ENCODE results near the gene HSPB9.

The HSPB9 gene

DNA sequence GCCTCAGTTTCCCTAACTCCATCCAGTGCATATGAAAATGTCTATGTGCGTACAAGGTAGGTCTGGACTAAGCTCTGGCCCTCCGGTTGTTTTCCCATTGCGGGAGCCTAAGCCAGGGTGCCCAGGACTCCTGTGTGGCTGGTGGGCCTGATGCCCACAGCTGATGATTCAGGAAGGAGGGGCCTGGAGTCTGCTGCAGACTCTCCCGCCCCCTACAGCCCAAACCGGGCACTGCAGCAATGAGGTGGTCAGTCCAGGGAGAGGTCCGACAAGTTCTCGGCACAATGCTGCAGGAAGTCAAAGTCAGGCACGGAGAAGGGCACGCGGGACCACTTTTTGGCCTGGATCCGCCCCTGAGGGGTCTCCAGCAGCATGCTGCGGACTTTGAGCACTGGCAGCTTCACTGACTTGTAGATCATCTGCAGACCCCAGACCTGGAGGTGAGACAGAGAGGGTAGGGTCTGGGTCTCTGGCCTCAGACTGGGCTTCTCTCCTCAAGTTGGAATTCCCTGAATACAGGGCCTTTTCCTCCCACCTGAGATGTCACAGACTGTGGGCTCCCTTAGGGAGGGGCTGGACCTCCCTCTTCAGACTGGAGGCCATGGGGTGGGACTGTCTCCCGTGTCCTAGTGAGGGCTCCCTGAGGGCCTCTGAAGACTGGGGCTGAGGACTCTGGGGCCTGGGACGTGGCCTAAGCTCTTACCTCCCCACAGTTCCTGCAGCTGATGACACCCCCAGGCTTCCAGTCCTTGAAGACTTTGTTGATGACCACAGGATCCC, 20.9 kb upstream of the HSPB9 start:
- DNase-seq (ENCODE audit: low read depth, low spot score), result no peak

DNA sequence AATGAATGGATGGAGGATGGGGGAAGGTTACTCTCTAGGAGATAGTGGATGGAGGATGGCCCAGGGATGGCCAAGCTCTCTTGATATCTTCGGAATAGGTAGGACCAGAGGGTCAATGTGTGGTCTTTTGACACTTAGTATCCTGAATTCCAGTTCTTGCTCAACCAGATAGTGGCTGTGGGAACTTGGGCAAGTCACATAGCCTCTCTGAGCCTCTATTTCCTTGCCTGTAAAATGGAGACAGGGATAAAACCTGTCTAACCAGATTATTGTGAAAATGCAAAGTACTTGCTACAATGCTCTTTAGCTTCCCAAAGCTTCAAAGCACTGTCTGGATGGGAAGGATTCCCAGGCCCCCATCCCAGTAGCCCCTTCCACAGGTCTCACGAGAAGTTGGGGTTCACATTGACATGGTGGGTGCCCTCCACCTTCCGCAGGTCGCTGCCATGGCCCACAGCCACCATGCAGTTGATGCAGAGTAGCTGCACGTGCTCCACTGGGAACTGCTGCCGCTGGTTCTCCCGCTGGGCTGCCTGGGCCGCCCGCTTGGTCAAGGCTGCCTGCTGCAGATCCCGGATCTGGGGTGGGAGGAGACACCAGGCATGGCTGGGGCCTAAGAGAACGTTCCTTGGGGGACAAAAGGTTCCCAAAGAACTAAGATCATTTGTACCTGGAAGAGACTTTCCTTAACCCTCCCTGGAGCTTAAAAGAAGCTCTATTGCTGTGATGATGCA, 19.2 kb upstream of the HSPB9 start:
- no peak for DNase-seq (ENCODE audit: low read depth, low spot score)

- DNase-seq (ENCODE audit: low read depth, low spot score), result no peak
Observed at GRCh38 chr17:42104264-42104663, 18.3 kb upstream of the HSPB9 start.

- DNase-seq (ENCODE audit: low read depth, low spot score), result no peak
Observed at GRCh38 chr17:42106009-42106408, 16.6 kb upstream of the HSPB9 start.

DNA sequence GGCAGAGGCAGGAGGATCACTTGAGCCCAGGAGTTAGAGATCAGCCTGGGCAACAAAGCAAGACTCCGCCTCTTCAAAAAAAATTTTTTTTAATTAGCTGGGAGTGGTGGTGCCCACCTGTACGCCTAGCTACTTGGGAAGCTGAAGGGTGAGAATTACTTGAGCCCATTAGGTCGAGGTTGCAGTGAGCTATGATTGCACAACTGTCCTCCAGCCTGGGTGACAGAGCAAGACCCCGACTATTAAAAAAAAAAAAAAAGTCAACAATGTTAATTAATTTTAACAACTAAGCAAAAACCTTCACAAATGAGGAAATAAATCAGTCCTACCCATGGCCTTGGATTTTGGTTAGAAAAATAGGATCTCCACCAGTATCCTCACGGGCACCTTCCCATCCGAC, 15.5 kb upstream of the HSPB9 start:
- DNase-seq (ENCODE audit: low read depth, low spot score), result no peak

- DNase-seq (ENCODE audit: low read depth, low spot score), result no peak
Observed at GRCh38 chr17:42107597-42108576, 14.7 kb upstream of the HSPB9 start.

- DNase-seq (ENCODE audit: low read depth, low spot score), result no peak
Observed at GRCh38 chr17:42109086-42109485, 13.5 kb upstream of the HSPB9 start.

GRCh38 chr17:42110301-42111264, 12.0 kb upstream of the HSPB9 start:
- DNase-seq (ENCODE audit: low read depth, low spot score), result no peak

- no peak for DNase-seq (ENCODE audit: low read depth, low spot score)
Observed at GRCh38 chr17:42111265-42111636, 11.4 kb upstream of the HSPB9 start.

- no peak for DNase-seq (ENCODE audit: low read depth, low spot score)
Observed at GRCh38 chr17:42111871-42112551, 10.6 kb upstream of the HSPB9 start.

DNA sequence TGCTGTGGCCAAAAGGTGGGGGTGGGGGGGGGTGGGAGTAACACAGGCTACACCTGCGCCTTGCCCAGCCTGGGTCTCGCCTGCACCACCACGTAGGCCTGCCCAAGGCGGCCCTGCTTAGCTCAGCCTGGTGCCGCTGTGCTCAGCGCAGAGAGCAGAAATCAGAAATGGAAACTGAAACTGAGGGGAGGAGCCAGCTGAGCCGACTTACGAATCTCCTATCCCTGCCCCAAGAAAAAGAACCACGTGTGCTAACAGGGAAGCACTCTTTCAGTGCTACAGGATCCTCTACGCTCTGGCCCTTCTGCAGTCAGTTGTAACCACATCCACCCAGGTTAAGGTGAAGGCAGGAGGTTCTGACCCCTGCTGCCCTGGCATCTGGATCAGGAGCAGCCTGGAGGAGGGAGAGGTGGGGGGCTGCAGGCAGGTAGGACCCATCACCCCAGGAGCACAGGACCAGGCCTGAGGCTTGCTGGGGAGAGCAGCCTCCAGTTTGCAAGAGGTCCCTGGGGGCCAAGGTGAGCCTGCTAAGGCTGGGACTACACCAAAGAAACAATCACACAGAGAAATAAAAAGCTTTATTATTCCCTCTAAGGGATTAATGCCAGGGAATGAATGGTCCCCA, 9.9 kb upstream of the HSPB9 start, which contains the start of gene DHX58:
TSS of gene DHX58 (minus strand) at position 163 of the 625 bp plus-strand sequence. CDS start 822 bp downstream, outside the sequence.
- peak; percentile 65 for DNase-seq (ENCODE audit: low read depth, low spot score)

GRCh38 chr17:42113293-42114069, 9.1 kb upstream of the HSPB9 start:
- no peak for DNase-seq (ENCODE audit: low read depth, low spot score)

GRCh38 chr17:42114118-42114517, 8.5 kb upstream of the HSPB9 start:
- DNase-seq (ENCODE audit: low read depth, low spot score), result no peak

DNA sequence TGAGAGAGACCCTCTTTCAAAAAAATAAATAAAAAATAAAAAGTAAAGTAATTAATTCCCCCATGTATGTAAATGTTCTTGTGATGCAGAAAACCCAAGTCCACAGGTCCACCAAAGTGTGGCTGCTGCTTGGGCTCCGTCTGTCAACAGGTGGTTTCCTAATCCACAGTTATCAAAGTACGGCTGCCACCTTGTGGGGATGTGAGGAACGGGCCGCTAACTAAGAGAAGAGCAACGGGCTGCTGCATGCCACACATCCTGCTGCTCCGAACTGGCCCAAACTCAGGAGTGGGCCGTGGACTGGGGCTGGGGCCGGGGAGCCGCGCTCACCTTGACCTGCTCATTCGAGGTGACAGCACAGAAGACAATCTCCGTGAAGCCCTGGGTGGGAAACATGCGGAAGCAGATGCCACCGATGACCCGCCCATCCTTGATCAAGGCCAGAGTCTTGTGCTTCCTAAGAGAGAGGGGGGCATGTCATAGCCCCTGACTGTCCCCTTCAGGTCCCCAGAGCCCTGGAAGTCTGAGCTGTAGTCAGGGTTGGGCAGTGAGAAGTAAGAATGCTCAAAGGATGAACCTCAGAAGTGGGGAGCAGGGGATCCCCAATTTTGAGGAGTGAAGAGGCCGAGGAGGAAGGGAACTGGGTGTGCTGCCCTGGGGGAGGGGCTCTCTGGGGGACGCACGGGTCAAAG, 5.8 kb upstream of the HSPB9 start:
- DNase-seq (ENCODE audit: low read depth, low spot score), result peak; percentile 27

- DNase-seq (ENCODE audit: low read depth, low spot score), result no peak
Observed at GRCh38 chr17:42117397-42118125, 5.0 kb upstream of the HSPB9 start.

GRCh38 chr17:42118126-42118510, 4.5 kb upstream of the HSPB9 start:
- DNase-seq (ENCODE audit: low read depth, low spot score), result no peak

DNA sequence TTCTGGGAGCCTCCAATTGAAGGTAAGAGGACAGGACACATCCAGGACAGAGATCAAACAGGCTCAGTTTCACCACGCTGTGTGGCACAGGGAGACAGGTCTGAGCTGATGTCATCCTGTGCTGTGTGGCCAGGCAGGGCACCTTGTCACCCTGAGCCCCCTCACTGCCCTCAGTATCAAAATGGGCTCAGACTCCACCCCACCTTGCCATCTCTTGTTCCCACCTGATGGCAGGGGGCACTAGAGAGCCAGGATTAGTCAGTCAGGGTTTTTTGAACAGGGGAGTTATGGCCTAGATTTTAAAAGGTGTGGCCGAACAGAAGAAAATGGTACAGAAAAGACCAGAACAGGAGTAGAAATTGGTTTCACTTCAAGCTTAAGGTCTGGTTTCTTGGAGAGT, 4.1 kb upstream of the HSPB9 start:
- DNase-seq (ENCODE audit: low read depth, low spot score), result no peak

GRCh38 chr17:42119301-42119700, 3.3 kb upstream of the HSPB9 start:
- no peak for DNase-seq (ENCODE audit: low read depth, low spot score)
